Measurements from ENCODE around the gene MECP2. TPM values are rescaled to one million over a fixed set of nuclear protein-coding genes. Genes with fewer than 3 reads are reported as not detected.
A peak's percentile ranks its signal among the peaks of the same experiment; 100 is the strongest.

Gene MECP2
- total and polyA plus RNA-seq, 7 donors, result 27.6 to 54.4 (median 35.5) TPM

GRCh38 chrX:154125391-154126040 lies 28.0 kb upstream of the MECP2 start:
- TF ChIP-seq CTCF (IDR thresholded peaks at IDR 0.05), result no peak
- 74 to 84% (median 80%) methylated on average over 21 to 30 of the region's 30 CpGs for WGBS, 3 donors
- Histone ChIP-seq H3K27ac (no peak overlapping the region), H3K4me1 (no peaks in the 10 kb centered on the region), H3K27me3 (ENCODE audit: insufficient read depth in 3 of 3, low read length in 2 of 3) (peaks cover 0 to 19% (median 0%) of the 10 kb centered on the region in 3 donors), H3K36me3 (ENCODE audit: insufficient read depth in 1 of 2, low read depth in 1 of 2) (no peaks in the 10 kb centered on the region), H3K9me3 (no peaks in the 10 kb centered on the region), H3K4me3 (no peak overlapping the region)
- intact Hi-C loops (cut with DNase I), result no loop called here
- DNase-seq (no peak), ATAC-seq (no peak)

- H3K27ac ChIP-seq, result no peak overlapping the region
- peaks cover 0 to 19% (median 0%) of the 10 kb centered on the region in 3 donors for H3K27me3 ChIP-seq (ENCODE audit: insufficient read depth in 3 of 3, low read length in 2 of 3)
- no peaks in the 10 kb centered on the region for H3K4me1 ChIP-seq
- no peaks in the 10 kb centered on the region for H3K36me3 ChIP-seq (ENCODE audit: insufficient read depth in 1 of 2, low read depth in 1 of 2)
- H3K9me3 ChIP-seq, result no peaks in the 10 kb centered on the region
- no peak for TF ChIP-seq CTCF (IDR thresholded peaks at IDR 0.05)
- intact Hi-C loops (cut with DNase I), result no loop called here
- whole genome bisulfite sequencing, 3 donors, result 81 to 87% (median 87%) methylated on average over 21 to 22 of the region's 22 CpGs
- DNase-seq (no peak), ATAC-seq (peak in 1 of 4 donors; percentile 25)
- no peak overlapping the region for H3K4me3 ChIP-seq
Measured at GRCh38 chrX:154123241-154124219, 26.0 kb upstream of the MECP2 start.

GRCh38 chrX:154121961-154122360 lies 24.4 kb upstream of the MECP2 start:
- intact Hi-C loops (cut with DNase I), result no loop called here
- Histone ChIP-seq H3K4me1 (no peaks in the 10 kb centered on the region), H3K27ac (no peak overlapping the region), H3K27me3 (ENCODE audit: insufficient read depth in 3 of 3, low read length in 2 of 3) (peaks cover 0 to 19% (median 0%) of the 10 kb centered on the region in 3 donors), H3K4me3 (no peak overlapping the region), H3K9me3 (no peaks in the 10 kb centered on the region), H3K36me3 (ENCODE audit: insufficient read depth in 1 of 2, low read depth in 1 of 2) (no peaks in the 10 kb centered on the region)
- ATAC-seq, result no peak
- TF ChIP-seq CTCF (IDR thresholded peaks at IDR 0.05), result no peak
- 31 to 55% (median 51%) methylated on average over 11 of the region's 11 CpGs for WGBS, 3 donors
- no peak for DNase-seq

DNA sequence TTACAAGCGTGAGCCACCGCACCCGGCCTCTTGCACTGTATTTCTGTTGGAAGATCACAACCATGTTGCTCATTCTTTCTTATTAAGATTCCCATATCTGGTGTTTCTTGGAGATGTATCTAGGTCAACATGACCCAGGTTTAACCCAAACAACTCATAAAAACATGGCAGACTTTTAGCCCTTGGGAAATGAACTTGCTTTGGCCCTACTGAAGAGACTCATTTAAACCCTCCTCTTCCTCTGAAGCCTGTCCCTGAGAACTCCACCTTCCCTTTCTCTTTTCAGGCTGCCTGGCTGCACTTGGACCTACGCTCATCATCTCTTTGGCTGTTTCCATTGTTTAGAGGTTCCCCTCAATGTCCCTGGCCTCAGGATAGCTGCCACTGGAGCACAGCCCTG lies 23.7 kb upstream of the MECP2 start:
- H3K27me3 ChIP-seq (ENCODE audit: insufficient read depth in 3 of 3, low read length in 2 of 3), result peaks cover 0 to 19% (median 0%) of the 10 kb centered on the region in 3 donors
- intact Hi-C loops (cut with DNase I), result no loop called here
- H3K4me3 ChIP-seq, result no peak overlapping the region
- H3K9me3 ChIP-seq, result no peaks in the 10 kb centered on the region
- DNase-seq, result no peak
- no peak for TF ChIP-seq CTCF (IDR thresholded peaks at IDR 0.05)
- no peaks in the 10 kb centered on the region for H3K4me1 ChIP-seq
- WGBS, 3 donors, result 87 to 98% (median 91%) methylated on average over 4 of the region's 4 CpGs
- no peak for ATAC-seq
- H3K27ac ChIP-seq, result no peak overlapping the region
- H3K36me3 ChIP-seq (ENCODE audit: insufficient read depth in 1 of 2, low read depth in 1 of 2), result no peaks in the 10 kb centered on the region

All from psoas muscle (tissue), 8 donors.